Stimulated activated CD4-positive, alpha-beta T cell treated with anti-CD3 and anti-CD28 coated beads, TNF-alpha, amount 100 ng/mL, for 24 hours (primary cell): Measurements from ENCODE around the gene NKAIN2.

ENCODE experiments used
- DNase-seq, 3 experiments: peaks; one replicate each; pipeline ENCODE4 v3.0.0-alpha.2; 2020; ENCODE audit warnings: low read depth in 3 of 3

NKAIN2 gene

GRCh38 chr6:124590001-124590400 lies 786.3 kb downstream of the NKAIN2 start:
- DNase-seq, result no peak

- DNase-seq, result no peak
These were observed 796.0 kb downstream of the NKAIN2 start for GRCh38 chr6:124599656-124600055.

DNA sequence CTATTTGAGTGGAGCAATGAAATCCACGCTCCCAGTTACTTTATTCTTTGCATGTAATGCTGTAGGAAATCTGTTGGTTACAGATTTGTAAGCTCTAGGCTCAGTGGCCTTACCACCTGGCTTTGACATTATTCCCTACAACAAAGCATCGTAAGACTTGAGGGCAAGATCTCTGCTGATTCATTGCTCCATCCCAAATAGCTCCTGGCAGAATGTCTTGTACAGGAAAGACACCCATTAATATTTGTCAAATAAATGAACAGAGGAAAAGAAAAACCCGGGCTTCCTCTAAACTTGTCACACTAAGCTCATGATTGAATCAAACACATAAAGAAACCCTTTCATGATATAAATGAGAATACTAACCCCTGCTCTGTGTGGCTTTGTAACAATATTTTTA lies 801.1 kb downstream of the NKAIN2 start:
- no peak for DNase-seq

DNA sequence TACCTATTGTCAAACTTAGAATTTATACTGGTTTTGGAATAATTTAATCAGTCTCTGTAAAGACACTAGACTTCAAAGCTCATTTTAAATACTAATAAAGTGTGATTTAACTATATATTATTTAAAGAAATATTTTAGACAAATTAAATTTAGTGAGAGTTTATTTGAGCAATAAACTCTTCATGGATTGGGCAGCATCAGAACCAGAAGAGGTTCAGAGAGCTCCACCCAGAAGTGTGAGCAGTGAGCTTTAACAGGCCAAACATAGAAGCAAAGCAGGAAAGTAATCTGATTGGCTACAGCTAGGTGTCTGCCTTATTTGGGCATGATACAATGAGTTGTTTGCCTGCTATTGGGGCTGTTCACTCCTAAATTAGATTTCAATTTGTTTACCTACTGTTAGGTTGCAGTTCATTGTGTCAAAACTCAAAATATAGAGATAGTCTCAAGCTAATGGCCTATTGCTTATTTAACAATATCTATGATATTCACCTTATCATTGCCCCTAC lies 803.5 kb downstream of the NKAIN2 start:
- DNase-seq, result no peak

DNA sequence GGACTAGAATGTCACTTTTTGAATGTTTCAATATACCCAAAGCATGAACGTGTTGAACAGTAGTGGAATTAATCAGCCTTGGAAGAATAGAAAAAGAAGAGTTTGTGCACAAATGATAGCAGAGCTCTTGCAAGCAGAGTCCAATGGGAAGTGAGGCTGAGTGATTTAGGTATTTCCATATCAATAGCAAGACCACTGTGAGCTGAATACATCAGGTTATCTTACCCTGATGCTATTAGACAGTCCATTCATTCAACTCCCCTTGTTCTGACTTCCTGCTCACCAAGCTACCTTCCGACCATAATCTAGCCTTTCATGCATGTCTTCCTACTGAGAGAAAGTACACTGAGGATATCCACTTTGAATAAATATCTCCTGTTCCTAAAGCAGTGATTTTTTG lies 809.4 kb downstream of the NKAIN2 start:
- no peak for DNase-seq

GRCh38 chr6:124622351-124622750 lies 818.7 kb downstream of the NKAIN2 start:
- no peak for DNase-seq

DNA sequence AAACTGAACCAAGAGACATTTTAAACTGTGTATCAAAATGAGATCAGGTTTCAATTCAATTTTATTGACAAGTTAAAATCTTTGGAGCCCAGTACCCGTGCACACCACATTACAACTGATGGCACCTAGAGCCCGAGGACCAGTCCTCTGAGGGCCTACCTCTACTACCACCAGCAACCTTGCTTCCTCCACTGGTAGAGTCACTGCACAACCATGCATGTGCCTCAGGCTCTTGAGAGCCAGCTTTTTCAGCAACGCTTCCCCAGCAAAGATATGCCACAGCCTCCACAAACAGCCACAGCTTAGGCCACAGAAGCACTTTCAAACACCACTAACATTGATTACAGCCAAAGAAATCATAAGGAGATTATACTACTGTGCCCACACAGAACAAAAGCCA lies 830.0 kb downstream of the NKAIN2 start:
- DNase-seq, result no peak

DNA sequence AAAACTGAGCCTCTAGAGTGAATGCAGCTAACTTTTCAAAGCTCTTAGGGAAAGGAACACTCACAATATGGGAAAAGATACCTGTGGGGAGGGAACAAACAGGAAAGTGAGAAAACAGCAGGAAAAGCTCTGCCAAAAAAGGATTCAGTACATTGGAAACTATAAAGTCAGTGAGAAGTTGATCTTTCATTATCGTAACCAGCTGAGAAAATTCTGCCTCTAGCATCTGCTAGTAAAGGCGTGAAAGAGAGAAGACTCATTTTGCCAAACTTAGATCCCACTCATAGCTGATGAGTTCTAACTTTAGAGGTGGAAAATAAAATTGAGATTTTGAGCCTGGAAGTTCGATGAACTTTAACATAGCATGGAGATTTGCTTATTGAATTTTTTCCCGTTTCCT lies 836.8 kb downstream of the NKAIN2 start:
- DNase-seq, result no peak

GRCh38 chr6:124655866-124656265 lies 852.2 kb downstream of the NKAIN2 start:
- no peak for DNase-seq

DNA sequence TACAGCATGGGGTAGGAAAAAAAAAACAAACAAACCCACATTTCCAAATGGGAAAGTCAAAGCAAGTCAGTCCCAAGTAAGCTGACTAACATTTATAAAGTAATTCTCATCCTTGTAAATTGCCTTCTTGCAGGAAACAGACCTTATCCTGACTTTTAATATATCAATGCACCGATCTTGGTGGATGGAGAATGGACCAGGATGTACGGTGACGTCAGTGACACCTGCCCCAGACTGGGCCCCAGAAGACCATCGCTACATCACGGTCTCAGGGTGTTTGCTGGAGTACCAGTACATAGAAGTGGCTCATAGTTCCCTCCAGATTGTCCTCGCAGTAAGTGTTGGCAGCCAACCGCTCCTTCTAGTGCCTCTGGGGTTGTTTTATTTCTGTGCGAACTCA lies 854.4 kb downstream of the NKAIN2 start:
- no peak for DNase-seq

DNA sequence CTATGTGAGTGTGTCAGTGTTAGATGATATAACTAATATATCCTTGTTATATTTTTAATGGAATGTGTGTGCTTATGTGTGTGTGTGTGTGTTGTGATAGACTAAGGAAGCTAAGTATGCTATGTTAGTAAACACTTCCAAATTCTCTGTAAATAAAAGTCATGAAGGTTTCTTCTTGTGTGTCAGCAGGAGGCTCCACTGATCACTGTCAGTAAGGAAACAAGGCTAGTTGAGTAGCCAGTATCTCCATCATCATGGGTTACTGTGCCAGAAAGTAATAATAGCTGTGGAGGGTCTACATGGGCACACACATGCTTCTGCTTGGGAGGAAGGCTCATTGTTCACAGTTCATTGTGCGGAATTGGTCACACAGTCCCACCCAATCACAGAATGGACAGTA lies 855.8 kb downstream of the NKAIN2 start:
- DNase-seq, result no peak

DNA sequence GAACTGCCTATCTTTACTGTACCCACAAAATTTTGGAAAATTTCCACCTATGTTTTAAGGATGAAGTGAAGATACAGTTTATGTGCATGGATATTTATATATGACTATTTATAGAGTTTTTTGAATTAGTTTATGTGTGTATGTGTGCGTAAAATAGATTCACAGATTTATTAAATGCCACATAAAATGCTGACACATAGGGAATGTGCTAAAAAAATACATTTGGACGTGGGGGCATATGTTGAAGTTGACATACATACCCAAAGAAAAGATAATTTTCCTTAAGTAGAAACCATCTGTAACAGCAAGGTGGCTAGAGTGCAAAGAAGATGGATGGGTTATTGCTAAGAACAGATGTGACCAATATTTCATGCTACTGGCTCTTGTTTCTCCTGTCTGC lies 856.5 kb downstream of the NKAIN2 start:
- no peak for DNase-seq

DNA sequence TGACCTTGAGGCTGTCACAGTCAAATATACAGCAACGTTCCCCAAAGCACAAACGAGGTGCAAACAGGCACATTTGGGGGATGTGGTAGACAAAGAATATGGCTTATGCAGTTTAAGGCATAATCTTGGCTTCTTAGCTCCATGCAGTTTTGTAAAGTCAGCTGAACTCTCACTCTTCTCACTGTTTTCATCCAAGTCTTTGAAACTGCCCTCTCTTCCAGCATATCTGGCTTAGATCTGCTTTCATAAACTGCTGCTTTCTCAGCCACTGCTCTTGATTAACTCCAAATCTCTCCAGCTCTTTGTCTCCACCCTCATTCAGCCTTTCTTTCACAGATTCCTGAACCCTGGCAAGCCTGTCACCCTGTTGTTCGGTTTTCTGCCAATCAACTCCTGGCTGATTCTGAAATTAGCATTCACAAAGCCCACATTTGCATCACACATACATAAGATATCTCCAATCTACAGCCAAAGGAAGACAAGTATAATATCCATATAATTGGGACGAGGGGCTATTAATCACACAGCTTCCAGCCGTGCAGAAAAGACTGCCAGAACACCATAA lies 857.5 kb downstream of the NKAIN2 start:
- no peak for DNase-seq

GRCh38 chr6:124668028-124668427 lies 864.4 kb downstream of the NKAIN2 start:
- no peak for DNase-seq

GRCh38 chr6:124669713-124670480 lies 866.2 kb downstream of the NKAIN2 start:
- DNase-seq, result no peak

DNA sequence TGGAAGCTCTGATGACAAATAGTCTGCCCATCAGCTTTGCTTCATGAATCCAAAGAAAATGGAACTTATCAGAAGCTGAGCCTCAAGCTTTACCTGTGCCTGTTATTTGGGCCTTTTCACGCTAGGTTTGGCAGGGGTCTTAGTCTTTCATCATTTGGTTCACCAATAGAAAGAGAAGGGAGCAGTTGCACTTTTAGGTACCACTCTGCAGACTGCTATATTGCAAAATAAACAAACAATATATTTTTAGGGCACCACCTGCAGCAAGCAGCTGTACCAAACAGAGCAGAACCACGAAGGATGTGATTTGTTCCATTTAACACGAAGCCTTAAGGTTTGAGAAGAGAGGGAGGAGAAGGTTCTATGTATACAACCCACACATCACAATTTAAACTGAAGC lies 867.1 kb downstream of the NKAIN2 start:
- no peak for DNase-seq

DNA sequence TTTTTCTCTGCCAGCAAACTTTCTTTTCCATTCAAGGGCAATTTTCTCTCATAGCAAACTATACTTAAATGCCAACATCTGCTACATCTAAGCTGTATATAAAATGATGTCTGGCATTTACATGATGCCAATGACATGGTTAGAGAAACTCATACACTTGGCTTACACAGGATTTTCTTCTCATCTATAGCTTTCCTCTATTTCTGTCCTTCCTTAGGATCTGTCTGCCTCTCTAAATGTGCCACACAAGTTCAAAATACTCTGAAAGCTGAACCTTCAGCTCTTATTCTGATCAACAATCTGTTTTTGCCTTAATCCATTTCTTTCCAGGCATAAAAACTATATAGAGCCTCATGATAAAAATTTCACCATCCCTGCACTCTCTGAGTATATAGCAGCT lies 867.7 kb downstream of the NKAIN2 start:
- no peak for DNase-seq

DNA sequence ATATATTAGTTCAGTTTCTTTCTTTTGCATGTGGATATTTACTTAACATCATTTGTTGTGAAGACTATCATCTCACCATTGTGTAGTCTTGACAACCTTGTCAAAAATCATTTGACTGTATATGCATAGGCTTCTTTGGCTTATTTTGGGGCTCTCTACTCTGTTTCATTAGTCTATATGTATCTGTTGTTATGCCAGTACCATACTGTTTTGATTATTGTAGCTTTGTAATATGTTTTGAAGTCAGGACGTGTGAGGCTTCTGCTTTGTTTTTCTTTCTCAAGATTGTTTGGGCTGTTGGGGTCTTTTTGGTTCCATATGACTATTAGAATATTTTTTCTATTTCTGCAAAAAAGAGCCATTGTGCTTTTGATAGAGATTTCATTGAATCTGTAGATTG lies 870.4 kb downstream of the NKAIN2 start:
- DNase-seq, result no peak

DNA sequence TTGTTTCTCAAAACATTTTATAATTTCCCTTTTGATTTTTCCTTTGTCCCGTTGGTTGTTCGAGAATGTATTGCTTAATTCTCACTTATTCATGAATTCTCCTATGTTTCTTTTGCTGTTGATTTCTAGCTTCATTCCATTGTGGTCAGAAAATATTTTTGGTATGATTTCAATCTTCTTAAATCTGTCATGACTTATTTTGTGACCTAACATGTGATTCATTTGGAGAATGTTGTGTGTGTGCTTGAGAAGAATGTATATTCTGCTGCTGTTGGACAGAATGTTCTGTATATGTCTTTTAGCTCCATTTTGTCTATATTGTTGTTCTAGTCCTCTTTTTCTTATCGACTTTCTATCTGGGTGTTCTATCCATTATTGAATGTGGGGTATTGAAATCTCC lies 872.4 kb downstream of the NKAIN2 start:
- no peak for DNase-seq

DNA sequence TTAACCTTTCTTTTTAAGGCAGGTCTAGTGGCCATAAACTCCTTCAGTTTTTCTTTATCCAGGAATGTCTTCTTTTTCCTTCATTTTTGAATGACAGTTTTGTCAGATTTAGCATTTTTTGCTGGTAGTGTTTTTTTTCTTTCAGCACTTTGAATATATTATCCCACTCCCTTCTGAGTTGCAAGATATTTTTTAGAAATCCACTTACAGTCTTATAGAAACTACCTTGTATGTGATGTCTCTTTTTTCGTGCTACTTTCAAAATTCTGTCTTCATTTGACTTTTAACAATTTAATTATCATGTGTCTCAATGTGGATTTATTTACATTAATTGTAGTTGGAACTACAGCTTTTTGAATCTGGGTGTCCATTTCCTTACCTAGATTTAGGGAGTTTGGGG lies 874.2 kb downstream of the NKAIN2 start:
- DNase-seq, result no peak

- DNase-seq, result no peak
These were observed 875.7 kb downstream of the NKAIN2 start for GRCh38 chr6:124679387-124679786.

- no peak for DNase-seq
These were observed 879.1 kb downstream of the NKAIN2 start for GRCh38 chr6:124682751-124683150.

DNA sequence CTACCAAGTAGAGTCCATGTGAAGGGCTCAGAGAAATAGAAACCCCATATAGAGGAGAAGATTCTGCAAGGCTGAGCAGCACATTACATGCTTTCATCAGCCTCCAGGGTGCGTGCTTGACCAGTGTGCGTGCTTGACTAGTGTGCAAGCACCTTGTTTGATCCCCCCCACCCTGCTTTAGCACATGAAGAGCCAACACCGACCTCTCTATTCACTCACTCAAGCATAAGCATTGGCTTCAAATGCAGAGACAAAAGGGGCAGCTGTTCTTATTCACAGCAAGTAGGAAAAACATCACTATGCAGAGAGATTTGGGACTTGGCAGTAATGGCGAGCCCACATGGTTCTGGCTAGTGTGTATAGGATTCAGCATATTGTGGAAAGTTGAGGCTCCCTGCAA lies 879.8 kb downstream of the NKAIN2 start:
- DNase-seq, result no peak

DNA sequence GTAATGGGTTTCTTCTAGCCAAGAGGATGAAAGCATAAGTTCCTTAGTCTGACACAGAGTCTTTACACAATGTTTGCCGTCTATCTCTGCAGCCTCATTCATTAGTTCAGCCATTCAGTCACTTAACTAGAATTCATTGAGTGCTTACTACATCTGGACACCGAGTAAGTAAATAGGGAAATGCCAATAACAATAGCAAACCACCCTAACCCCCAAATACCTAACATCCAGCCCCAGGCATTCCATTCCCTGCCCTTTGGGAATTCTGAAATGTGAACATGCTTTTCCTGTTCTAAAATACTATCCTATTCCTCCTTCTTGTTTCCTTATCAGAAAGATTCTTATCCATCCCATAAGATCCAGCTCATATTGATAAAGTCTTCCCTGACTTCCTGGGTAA lies 881.0 kb downstream of the NKAIN2 start:
- DNase-seq, result no peak
